Fibroblast of skin of abdomen (primary cell): ENCODE data around the gene GLI3.
A peak's percentile ranks its signal among the peaks of the same experiment; 100 is the strongest.

Experiments
- DNase-seq: peaks from one replicate; pipeline ENCODE4 v3.0.0-alpha.2; 2013

Gene GLI3

GRCh38 chr7:42170724-42171123, 66.3 kb downstream of the GLI3 start:
- DNase-seq, result peak; percentile 55

- DNase-seq, result no peak
Measured at GRCh38 chr7:42168512-42168911, 68.5 kb downstream of the GLI3 start.

- DNase-seq, result no peak
Measured at GRCh38 chr7:42167631-42168236, 69.3 kb downstream of the GLI3 start.

- peak; percentile 12 for DNase-seq
Measured at GRCh38 chr7:42167206-42167605, 69.8 kb downstream of the GLI3 start.

- DNase-seq, result no peak
Measured at GRCh38 chr7:42164881-42165428, 72.1 kb downstream of the GLI3 start.

- no peak for DNase-seq
Measured at GRCh38 chr7:42162560-42163325, 74.3 kb downstream of the GLI3 start.

GRCh38 chr7:42161719-42162118, 75.3 kb downstream of the GLI3 start:
- DNase-seq, result no peak

- no peak for DNase-seq
Measured at GRCh38 chr7:42161110-42161509, 75.9 kb downstream of the GLI3 start.

- DNase-seq, result peak; percentile 25
Measured at GRCh38 chr7:42159130-42159529, 77.9 kb downstream of the GLI3 start.

- DNase-seq, result no peak
Measured at GRCh38 chr7:42156967-42157721, 79.9 kb downstream of the GLI3 start.

- peak; percentile 76 for DNase-seq
Measured at GRCh38 chr7:42156291-42156865, 80.6 kb downstream of the GLI3 start.

GRCh38 chr7:42155584-42156290, 81.3 kb downstream of the GLI3 start:
- DNase-seq, result no peak

- DNase-seq, result no peak
Measured at GRCh38 chr7:42154173-42154572, 82.8 kb downstream of the GLI3 start.

- no peak for DNase-seq
Measured at GRCh38 chr7:42152329-42153205, 84.4 kb downstream of the GLI3 start.

- DNase-seq, result peak; percentile 40
Measured at GRCh38 chr7:42151309-42151708, 85.7 kb downstream of the GLI3 start.

GRCh38 chr7:42145539-42145938, 91.5 kb downstream of the GLI3 start:
- DNase-seq, result no peak

- DNase-seq, result peak; percentile 87
Measured at GRCh38 chr7:42144604-42145003, 92.4 kb downstream of the GLI3 start.

GRCh38 chr7:42143711-42144600, 93.1 kb downstream of the GLI3 start:
- DNase-seq, result peak; percentile 80

- no peak for DNase-seq
Measured at GRCh38 chr7:42142089-42142488, 94.9 kb downstream of the GLI3 start.

GRCh38 chr7:42139751-42140150, 97.3 kb downstream of the GLI3 start:
- DNase-seq, result no peak
